ENCODE results near the gene ARFGAP2.

DNA sequence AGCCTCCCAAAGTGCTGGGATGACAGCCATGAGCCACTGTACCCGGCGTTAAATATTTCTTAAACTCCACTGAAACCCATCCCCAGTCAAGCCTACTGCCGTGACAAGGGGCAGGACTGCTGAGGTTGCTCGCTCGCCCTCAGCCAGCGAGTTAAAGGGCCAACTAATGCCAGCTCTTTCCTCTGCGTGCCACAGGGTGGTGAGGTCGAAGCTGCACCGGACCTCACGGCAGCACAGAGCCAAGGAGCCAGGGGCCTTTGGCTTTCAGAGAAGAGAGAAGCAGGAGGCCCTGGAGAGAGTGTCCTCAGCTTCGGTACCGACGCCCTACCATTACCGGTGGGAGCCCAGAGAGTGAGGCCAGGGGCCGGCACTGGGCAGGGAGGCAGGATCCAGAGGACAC is 12.8 kb downstream of the ARFGAP2 start:
- TF ChIP-seq, protein P1, sequence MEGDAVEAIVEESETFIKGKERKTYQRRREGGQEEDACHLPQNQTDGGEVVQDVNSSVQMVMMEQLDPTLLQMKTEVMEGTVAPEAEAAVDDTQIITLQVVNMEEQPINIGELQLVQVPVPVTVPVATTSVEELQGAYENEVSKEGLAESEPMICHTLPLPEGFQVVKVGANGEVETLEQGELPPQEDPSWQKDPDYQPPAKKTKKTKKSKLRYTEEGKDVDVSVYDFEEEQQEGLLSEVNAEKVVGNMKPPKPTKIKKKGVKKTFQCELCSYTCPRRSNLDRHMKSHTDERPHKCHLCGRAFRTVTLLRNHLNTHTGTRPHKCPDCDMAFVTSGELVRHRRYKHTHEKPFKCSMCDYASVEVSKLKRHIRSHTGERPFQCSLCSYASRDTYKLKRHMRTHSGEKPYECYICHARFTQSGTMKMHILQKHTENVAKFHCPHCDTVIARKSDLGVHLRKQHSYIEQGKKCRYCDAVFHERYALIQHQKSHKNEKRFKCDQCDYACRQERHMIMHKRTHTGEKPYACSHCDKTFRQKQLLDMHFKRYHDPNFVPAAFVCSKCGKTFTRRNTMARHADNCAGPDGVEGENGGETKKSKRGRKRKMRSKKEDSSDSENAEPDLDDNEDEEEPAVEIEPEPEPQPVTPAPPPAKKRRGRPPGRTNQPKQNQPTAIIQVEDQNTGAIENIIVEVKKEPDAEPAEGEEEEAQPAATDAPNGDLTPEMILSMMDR (IDR thresholded peaks at IDR 0.05; ENCODE audit: poor library complexity, severe bottlenecking), result no peak
- no peak for TF ChIP-seq TAF1 (IDR thresholded peaks at IDR 0.05; ENCODE audit: low read depth)
